HepG2 (cell line): ENCODE measurements around the gene FUT1. TPM values are rescaled to one million over a fixed set of nuclear protein-coding genes. Genes with fewer than 3 reads are reported as not detected.

ENCODE experiments used
- EP300 ChIP-seq, 3 experiments: sonication (generic) in 1 of 3; formaldehyde crosslinking in 1 of 3; IDR thresholded peaks; 2 replicates each; pipeline versions ENCODE4 v1.5.1 to v1.6.1; 2011 to 2020; ENCODE audit warnings: low read depth in 2 of 3, low read length in 2 of 3, borderline replicate concordance in 1 of 3, improper control_type of control experiment in 1 of 3, mild to moderate bottlenecking in 1 of 3, missing genetic modification reagents in 1 of 3, moderate library complexity in 1 of 3
- ESRRA ChIP-seq: sonication (generic); formaldehyde crosslinking; IDR thresholded peaks from 2 replicates; pipeline ENCODE4 v1.5.1; 2020; ENCODE audit warnings: mild to moderate bottlenecking, low read depth, missing genetic modification reagents
- HOXA5 ChIP-seq: sonication (generic); formaldehyde crosslinking; IDR thresholded peaks from 2 replicates; pipeline ENCODE4 v1.4.0; 2020; ENCODE audit warnings: missing genetic modification reagents
- MIER2 ChIP-seq: IDR thresholded peaks from 2 replicates; pipeline ENCODE4 v1.6.1; 2016; ENCODE audit warnings: missing biosample characterization, missing genetic modification reagents
- NR0B2 ChIP-seq: sonication (generic); formaldehyde crosslinking; IDR thresholded peaks from 2 replicates; pipeline ENCODE4 v1.4.0; 2020; ENCODE audit warnings: mild to moderate bottlenecking, missing genetic modification reagents
- PHB2 ChIP-seq: fragments of 450-650 bp; IDR thresholded peaks from 2 replicates; pipeline ENCODE4 v1.6.1; 2018; ENCODE audit not compliant: partially characterized antibody
- RARG ChIP-seq: sonication (generic); formaldehyde crosslinking; IDR thresholded peaks from 2 replicates; pipeline ENCODE4 v1.4.0; 2020; ENCODE audit warnings: low read depth, mild to moderate bottlenecking, missing genetic modification reagents
- RORA ChIP-seq: sonication (generic); formaldehyde crosslinking; IDR thresholded peaks from 2 replicates; pipeline ENCODE4 v1.5.0; 2020; ENCODE audit warnings: mild to moderate bottlenecking, missing genetic modification reagents, moderate library complexity
- ZBTB42 ChIP-seq: sonication (generic); formaldehyde crosslinking; IDR thresholded peaks from 2 replicates; pipeline ENCODE4 v1.5.0; 2020; ENCODE audit warnings: mild to moderate bottlenecking, missing genetic modification reagents
- ZNF142 ChIP-seq: sonication (generic); formaldehyde crosslinking; IDR thresholded peaks from 2 replicates; pipeline ENCODE4 v1.4.0; 2020; ENCODE audit warnings: missing genetic modification reagents
- ZNF230 ChIP-seq: sonication (generic); formaldehyde crosslinking; IDR thresholded peaks from 2 replicates; pipeline ENCODE4 v1.4.0; 2020; ENCODE audit warnings: mild to moderate bottlenecking, missing genetic modification reagents
- ZNF432 ChIP-seq: sonication (generic); formaldehyde crosslinking; IDR thresholded peaks from 2 replicates; pipeline ENCODE4 v1.5.0; 2020; ENCODE audit warnings: missing genetic modification reagents, mild to moderate bottlenecking, borderline replicate concordance
- ZNF776 ChIP-seq: sonication (generic); formaldehyde crosslinking; IDR thresholded peaks from 2 replicates; pipeline ENCODE4 v1.4.0; 2020; ENCODE audit warnings: mild to moderate bottlenecking, missing genetic modification reagents
- ZNF841 ChIP-seq: sonication (generic); formaldehyde crosslinking; IDR thresholded peaks from 2 replicates; pipeline ENCODE4 v1.8.1; 2023; ENCODE audit warnings: missing genetic modification reagents, borderline replicate concordance
- polyA plus RNA-seq, 8 experiments: library from polyadenylated mRNA; depleted of rRNA in 3 of 8; stranded (reverse) in 7 of 8; unstranded in 1 of 8; fragments of >200 nt; fragmentation: Illumina TruSeq in 4 of 8; extraction: Trizol in 4 of 8; gene quantifications; 2 replicates each; pipeline versions ENCODE4 v1.2.1 to v1.2.3, GENCODE V29; 2011 to 2016; ENCODE audit warnings: low read depth in 4 of 8, missing spikeins in 1 of 8, mixed read lengths in 1 of 8; ENCODE audit not compliant: insufficient read depth in 1 of 8
- total RNA-seq, 5 experiments: library from RNA; depleted of rRNA; stranded (reverse); fragments of >200 nt; fragmentation: Illumina TruSeq; extraction: Trizol; gene quantifications; 2 replicates each; pipeline ENCODE4 v1.2.3, GENCODE V29; 2016; ENCODE audit warnings: low read depth in 1 of 5
- TF ChIP-seq, protein P1 (sequence below): sonication (generic); formaldehyde crosslinking; IDR thresholded peaks from 2 replicates; pipeline ENCODE4 v1.4.0; 2020; ENCODE audit warnings: mild to moderate bottlenecking, low read depth, missing genetic modification reagents
- TF ChIP-seq, protein P2 (sequence below): sonication (generic); formaldehyde crosslinking; IDR thresholded peaks from 2 replicates; pipeline ENCODE4 v1.4.0; 2020; ENCODE audit warnings: missing genetic modification reagents

Gene FUT1
- total and polyA plus RNA-seq, 2 of the 13 experiments (the other 11 are each of a cell fraction or from before 2014, with no cell fraction given) = 0.07 to 1.1 TPM

DNA sequence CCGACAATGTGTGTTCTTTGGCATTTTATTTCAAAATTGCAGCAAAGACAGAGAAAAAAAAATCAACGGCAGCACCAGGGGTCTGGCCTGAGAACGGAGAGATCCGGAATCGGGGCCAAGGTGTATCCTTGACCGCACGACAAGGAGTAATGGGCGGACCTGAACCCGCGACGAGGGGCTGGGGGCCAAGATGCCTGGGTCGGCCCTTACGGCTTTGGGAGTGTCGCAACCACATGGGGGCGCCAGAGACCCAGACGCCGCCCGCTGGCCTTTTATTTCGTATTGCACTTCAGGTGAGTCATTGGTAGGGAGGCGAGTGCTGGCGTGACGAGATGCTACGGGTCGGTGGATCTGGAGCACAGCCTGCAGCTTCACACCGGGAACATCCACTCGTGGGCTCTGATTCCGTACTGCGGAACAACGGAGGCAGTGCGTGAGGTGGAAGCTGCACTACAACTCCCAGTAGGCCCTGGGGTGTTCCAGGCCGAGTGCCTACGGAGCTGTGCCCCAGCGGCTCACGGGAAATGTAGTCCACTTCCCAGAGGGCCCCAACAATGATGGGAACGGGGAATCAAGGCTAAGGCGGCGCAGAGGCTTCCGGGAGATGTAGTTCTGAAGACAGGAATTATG is 42.7 kb upstream of the FUT1 start (continued):
- TF ChIP-seq ZNF142 = no peak
- TF ChIP-seq, protein P1, sequence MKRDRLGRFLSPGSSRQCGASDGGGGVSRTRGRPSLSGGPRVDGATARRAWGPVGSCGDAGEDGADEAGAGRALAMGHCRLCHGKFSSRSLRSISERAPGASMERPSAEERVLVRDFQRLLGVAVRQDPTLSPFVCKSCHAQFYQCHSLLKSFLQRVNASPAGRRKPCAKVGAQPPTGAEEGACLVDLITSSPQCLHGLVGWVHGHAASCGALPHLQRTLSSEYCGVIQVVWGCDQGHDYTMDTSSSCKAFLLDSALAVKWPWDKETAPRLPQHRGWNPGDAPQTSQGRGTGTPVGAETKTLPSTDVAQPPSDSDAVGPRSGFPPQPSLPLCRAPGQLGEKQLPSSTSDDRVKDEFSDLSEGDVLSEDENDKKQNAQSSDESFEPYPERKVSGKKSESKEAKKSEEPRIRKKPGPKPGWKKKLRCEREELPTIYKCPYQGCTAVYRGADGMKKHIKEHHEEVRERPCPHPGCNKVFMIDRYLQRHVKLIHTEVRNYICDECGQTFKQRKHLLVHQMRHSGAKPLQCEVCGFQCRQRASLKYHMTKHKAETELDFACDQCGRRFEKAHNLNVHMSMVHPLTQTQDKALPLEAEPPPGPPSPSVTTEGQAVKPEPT (CRISPR knock-in tag) = no peak
- peak; percentile 71; the same call in 1 of the 2 replicates for TF ChIP-seq ZNF776 (CRISPR knock-in tag)
- TF ChIP-seq ZNF841 (CRISPR knock-in tag) = no peak
- TF ChIP-seq RORA (CRISPR knock-in tag) = no peak
- TF ChIP-seq ZNF432 (CRISPR knock-in tag) = no peak
- TF ChIP-seq ZBTB42 (CRISPR knock-in tag) = no peak
- no peak for TF ChIP-seq RARG (CRISPR knock-in tag)
- no peak for TF ChIP-seq NR0B2 (CRISPR knock-in tag)
- TF ChIP-seq EP300 (IDR thresholded peaks at IDR 0.05; ENCODE audit: low read depth in 2 of 2, low read length in 2 of 2) = no peak
- no peak for TF ChIP-seq EP300 (CRISPR knock-in tag; IDR thresholded peaks at IDR 0.05; ENCODE audit: borderline replicate concordance)
- no peak for TF ChIP-seq MIER2
- TF ChIP-seq, protein P2, sequence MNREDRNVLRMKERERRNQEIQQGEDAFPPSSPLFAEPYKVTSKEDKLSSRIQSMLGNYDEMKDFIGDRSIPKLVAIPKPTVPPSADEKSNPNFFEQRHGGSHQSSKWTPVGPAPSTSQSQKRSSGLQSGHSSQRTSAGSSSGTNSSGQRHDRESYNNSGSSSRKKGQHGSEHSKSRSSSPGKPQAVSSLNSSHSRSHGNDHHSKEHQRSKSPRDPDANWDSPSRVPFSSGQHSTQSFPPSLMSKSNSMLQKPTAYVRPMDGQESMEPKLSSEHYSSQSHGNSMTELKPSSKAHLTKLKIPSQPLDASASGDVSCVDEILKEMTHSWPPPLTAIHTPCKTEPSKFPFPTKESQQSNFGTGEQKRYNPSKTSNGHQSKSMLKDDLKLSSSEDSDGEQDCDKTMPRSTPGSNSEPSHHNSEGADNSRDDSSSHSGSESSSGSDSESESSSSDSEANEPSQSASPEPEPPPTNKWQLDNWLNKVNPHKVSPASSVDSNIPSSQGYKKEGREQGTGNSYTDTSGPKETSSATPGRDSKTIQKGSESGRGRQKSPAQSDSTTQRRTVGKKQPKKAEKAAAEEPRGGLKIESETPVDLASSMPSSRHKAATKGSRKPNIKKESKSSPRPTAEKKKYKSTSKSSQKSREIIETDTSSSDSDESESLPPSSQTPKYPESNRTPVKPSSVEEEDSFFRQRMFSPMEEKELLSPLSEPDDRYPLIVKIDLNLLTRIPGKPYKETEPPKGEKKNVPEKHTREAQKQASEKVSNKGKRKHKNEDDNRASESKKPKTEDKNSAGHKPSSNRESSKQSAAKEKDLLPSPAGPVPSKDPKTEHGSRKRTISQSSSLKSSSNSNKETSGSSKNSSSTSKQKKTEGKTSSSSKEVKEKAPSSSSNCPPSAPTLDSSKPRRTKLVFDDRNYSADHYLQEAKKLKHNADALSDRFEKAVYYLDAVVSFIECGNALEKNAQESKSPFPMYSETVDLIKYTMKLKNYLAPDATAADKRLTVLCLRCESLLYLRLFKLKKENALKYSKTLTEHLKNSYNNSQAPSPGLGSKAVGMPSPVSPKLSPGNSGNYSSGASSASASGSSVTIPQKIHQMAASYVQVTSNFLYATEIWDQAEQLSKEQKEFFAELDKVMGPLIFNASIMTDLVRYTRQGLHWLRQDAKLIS = no peak
- no peak for TF ChIP-seq HOXA5
- TF ChIP-seq ZNF230 (CRISPR knock-in tag) = peak; percentile 53; the same call in 1 of the 2 replicates
- TF ChIP-seq ESRRA = no peak
- no peak for TF ChIP-seq PHB2
